Measurements from ENCODE around the gene CD82. TPM values are rescaled to one million over a fixed set of nuclear protein-coding genes. Genes with fewer than 3 reads are reported as not detected.

The CD82 gene
- total and polyA plus RNA-seq, 12 donors = 2.3 to 53.4 (median 17.8) TPM

DNA sequence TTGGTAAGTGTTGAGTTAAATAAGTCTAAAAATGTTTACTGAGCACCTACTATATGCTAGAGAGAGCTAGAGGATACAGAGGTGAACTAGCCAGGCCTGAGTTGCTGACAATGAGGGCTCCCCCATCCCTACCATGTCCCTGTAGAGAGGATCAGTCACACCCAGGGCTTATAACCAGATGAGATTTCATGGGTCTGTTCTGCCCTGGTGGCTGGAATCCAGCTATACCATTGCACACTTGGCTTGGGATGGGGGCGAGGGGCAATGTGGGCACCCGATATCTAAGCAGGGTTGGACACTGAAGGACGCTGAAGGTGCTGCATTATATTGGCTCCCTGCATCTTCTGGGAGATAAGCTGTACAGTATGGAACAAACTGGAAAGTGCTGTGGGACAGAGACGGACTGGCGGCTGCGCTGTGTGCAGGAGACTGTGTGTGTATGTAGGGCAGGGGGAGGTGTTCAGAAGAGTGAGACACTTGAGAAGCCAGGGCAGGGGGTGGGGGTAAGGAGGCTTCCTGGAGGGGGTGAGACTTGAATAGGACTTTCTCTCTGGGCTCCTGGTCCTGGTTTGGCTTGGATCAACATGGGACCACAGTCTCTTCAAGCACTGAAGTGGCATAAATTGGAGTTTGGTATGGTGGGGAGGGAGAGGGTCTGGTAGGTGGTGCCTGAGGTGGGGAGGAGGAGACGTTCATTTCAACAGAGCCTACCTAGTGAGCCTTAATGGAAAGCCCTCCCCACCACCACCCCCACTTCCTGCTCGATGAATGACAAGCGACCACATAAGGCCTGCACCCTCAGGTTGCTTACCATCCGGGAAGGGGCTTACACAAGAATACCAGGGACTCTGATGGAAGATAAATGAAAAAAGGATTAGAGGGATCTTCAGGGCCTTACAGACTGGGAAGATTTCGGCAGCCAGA, 1.8 kb downstream of the CD82 start:
- Histone ChIP-seq H3K4me1 (replicated peaks in 1 of 2) (peaks cover 26 to 33% of the 10 kb centered on the region in 2 donors), H3K27ac (no peak overlapping the region), H3K27me3 (no peaks in the 10 kb centered on the region), H3K9me3 (replicated peaks in 1 of 3) (no peaks in the 10 kb centered on the region), H3K36me3 (replicated peaks in 1 of 2) (no peaks in the 10 kb centered on the region), H3K4me3 (no peak overlapping the region)
- WGBS, 4 donors = 90 to 94% (median 91%) methylated on average over 11 of the region's 11 CpGs
- no peak for TF ChIP-seq CTCF (IDR thresholded peaks at IDR 0.05)
- no peak for TF ChIP-seq POLR2A (IDR thresholded peaks at IDR 0.05)
- no peak for DNase-seq
- intact Hi-C loops (cut with DNase I) = loop anchor here in 1 of 2 donors (10.0 kb wide), 2 partner anchors 158 to 348 kb away; partner anchors contain the start of gene TSPAN18

- intact Hi-C loops (cut with DNase I) = loop anchor here in 1 of 2 donors (10.0 kb wide), 2 partner anchors 157 to 347 kb away; partner anchors contain the start of gene TSPAN18
- no peaks in the 10 kb centered on the region for H3K36me3 ChIP-seq (replicated peaks in 1 of 2)
- no peak overlapping the region for H3K4me3 ChIP-seq
- no peaks in the 10 kb centered on the region for H3K9me3 ChIP-seq (replicated peaks in 1 of 3)
- H3K27ac ChIP-seq = no peak overlapping the region
- no peaks in the 10 kb centered on the region for H3K27me3 ChIP-seq
- 89 to 93% (median 92%) methylated on average over 4 of the region's 4 CpGs for WGBS, 4 donors
- peaks cover 26 to 33% of the 10 kb centered on the region in 2 donors for H3K4me1 ChIP-seq (replicated peaks in 1 of 2)
- no peak for TF ChIP-seq POLR2A (IDR thresholded peaks at IDR 0.05)
- no peak for TF ChIP-seq CTCF (IDR thresholded peaks at IDR 0.05)
- no peak for DNase-seq
These were observed 2.4 kb downstream of the CD82 start for GRCh38 chr11:44567876-44568256.

DNA sequence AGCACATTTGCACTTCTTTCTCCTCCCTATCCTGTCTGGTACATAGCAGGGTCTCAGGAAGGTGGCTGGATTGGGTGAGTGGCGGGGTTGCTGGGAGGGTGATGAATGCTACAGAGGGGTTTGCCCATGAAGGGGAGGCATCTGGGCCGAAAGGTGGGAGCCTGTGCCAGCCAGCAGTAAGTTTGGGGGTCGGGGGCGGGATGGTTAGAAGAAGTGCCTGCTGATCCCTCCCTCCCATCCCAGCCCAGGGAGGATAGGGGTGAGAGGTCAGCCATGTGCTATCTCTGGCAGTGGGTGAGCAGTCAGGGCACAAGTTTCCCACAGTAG, 2.8 kb downstream of the CD82 start:
- Histone ChIP-seq H3K36me3 (replicated peaks in 1 of 2) (no peaks in the 10 kb centered on the region), H3K27me3 (no peaks in the 10 kb centered on the region), H3K4me3 (no peak overlapping the region), H3K4me1 (replicated peaks in 1 of 2) (peaks cover 26 to 33% of the 10 kb centered on the region in 2 donors), H3K9me3 (replicated peaks in 1 of 3) (no peaks in the 10 kb centered on the region), H3K27ac (peak overlapping the region in 3 of 5 donors; percentile 68 to 88 (median 84))
- 82 to 100% (median 93%) methylated on average over 3 to 4 of the region's 4 CpGs for WGBS, 4 donors
- DNase-seq = no peak
- TF ChIP-seq CTCF (IDR thresholded peaks at IDR 0.05) = no peak
- no peak for TF ChIP-seq POLR2A (IDR thresholded peaks at IDR 0.05)
- intact Hi-C loops (cut with DNase I) = loop anchor here in 1 of 2 donors (10.0 kb wide), 2 partner anchors 157 to 347 kb away; partner anchors contain the start of gene TSPAN18

GRCh38 chr11:44568658-44569473, 3.4 kb downstream of the CD82 start:
- H3K9me3 ChIP-seq (replicated peaks in 1 of 3) = no peaks in the 10 kb centered on the region
- intact Hi-C loops (cut with DNase I) = loop anchor here in 1 of 2 donors (10.0 kb wide), 2 partner anchors 156 to 346 kb away; partner anchors contain the start of gene TSPAN18
- no peak overlapping the region for H3K4me3 ChIP-seq
- DNase-seq = peak; percentile 74 to 92 (median 89)
- no peaks in the 10 kb centered on the region for H3K36me3 ChIP-seq (replicated peaks in 1 of 2)
- WGBS, 4 donors = 19 to 38% (median 30%) methylated on average over 10 to 15 of the region's 15 CpGs
- TF ChIP-seq POLR2A (IDR thresholded peaks at IDR 0.05) = no peak
- no peak for TF ChIP-seq CTCF (IDR thresholded peaks at IDR 0.05)
- peak overlapping the region; percentile 24 to 88 (median 68) for H3K27ac ChIP-seq
- H3K4me1 ChIP-seq (replicated peaks in 1 of 2) = peaks cover 26 to 31% of the 10 kb centered on the region in 2 donors
- no peaks in the 10 kb centered on the region for H3K27me3 ChIP-seq
